Liver (tissue), 9 donors: Measurements from ENCODE around the gene PUSL1. TPM values are rescaled to one million over a fixed set of nuclear protein-coding genes. Genes with fewer than 3 reads are reported as not detected.

Source experiments
- DNase-seq: peaks from one replicate; pipeline ENCODE4 v3.0.0-alpha.2; 2017; ENCODE audit warnings: low spot score
- H3K27ac ChIP-seq, 2 donors: one replicate each; pipeline ENCODE4 v1.7.0; 2013; ENCODE audit warnings: inconsistent platforms in 2 of 2, low read length in 2 of 2, control low read depth in 1 of 2, low read depth in 1 of 2, mild to moderate bottlenecking in 1 of 2
- H3K27me3 ChIP-seq, 4 donors: one replicate each; pipeline versions ENCODE4 v1.6.1 to v1.7.0; 2013; ENCODE audit warnings: low read length in 3 of 4, inconsistent platforms in 1 of 4, mild to moderate bottlenecking in 1 of 4, moderate library complexity in 1 of 4; ENCODE audit not compliant: control insufficient read depth in 4 of 4, insufficient read depth in 4 of 4
- H3K36me3 ChIP-seq, 4 donors: one replicate each; pipeline versions ENCODE4 v1.6.1 to v1.7.0; 2013; ENCODE audit warnings: low read length in 3 of 4, mild to moderate bottlenecking in 3 of 4, low read depth in 1 of 4, moderate library complexity in 1 of 4; ENCODE audit not compliant: control insufficient read depth in 4 of 4, insufficient read depth in 3 of 4
- H3K4me1 ChIP-seq, 4 donors: one replicate each; pipeline versions ENCODE4 v1.6.1 to v1.7.0; 2013; ENCODE audit warnings: low read length in 3 of 4, mild to moderate bottlenecking in 3 of 4, moderate library complexity in 1 of 4; ENCODE audit not compliant: control insufficient read depth in 4 of 4, insufficient read depth in 4 of 4
- H3K4me3 ChIP-seq, 3 donors: one replicate each; pipeline versions ENCODE4 v1.6.1 to v1.7.0; 2013; ENCODE audit warnings: low read length in 3 of 3, control low read depth in 1 of 3, low read depth in 1 of 3, mild to moderate bottlenecking in 1 of 3
- H3K9ac ChIP-seq, 2 donors: one replicate each; pipeline ENCODE4 v1.7.0; 2013; ENCODE audit warnings: low read length in 2 of 2, mild to moderate bottlenecking in 2 of 2, moderate library complexity in 2 of 2, control low read depth in 1 of 2, low read depth in 1 of 2
- H3K9me3 ChIP-seq, 4 donors: one replicate each; pipeline versions ENCODE4 v1.6.1 to v1.7.0; 2013; ENCODE audit warnings: low read length in 3 of 4; ENCODE audit not compliant: control insufficient read depth in 4 of 4
- ATF3 ChIP-seq: IDR thresholded peaks from 2 replicates; pipeline ENCODE4 v1.6.1; 2016; ENCODE audit warnings: antibody characterized with exemption
- CTCF ChIP-seq: fragments of 150-350 bp; IDR thresholded peaks from 2 replicates; pipeline ENCODE4 v1.5.1; 2017; ENCODE audit warnings: improper control_type of control experiment, low read depth, low read length; ENCODE audit not compliant: missing input control
- EGR1 ChIP-seq, 2 donors: IDR thresholded peaks; 2 replicates each; pipeline ENCODE4 v1.6.1; 2016 to 2018; ENCODE audit warnings: antibody characterized with exemption in 2 of 2, low read depth in 2 of 2
- FOXA1 ChIP-seq: IDR thresholded peaks from 2 replicates; pipeline ENCODE4 v1.6.1; 2016; ENCODE audit warnings: antibody characterized with exemption
- FOXA2 ChIP-seq: IDR thresholded peaks from 2 replicates; pipeline ENCODE4 v1.6.1; 2016; ENCODE audit warnings: antibody characterized with exemption
- GABPA ChIP-seq, 2 donors: IDR thresholded peaks in 1 of 2; conservative IDR thresholded peaks in 1 of 2; 2 replicates each; pipeline ENCODE4 v1.6.1; 2016; ENCODE audit warnings: antibody characterized with exemption in 2 of 2, mild to moderate bottlenecking in 1 of 2, moderate library complexity in 1 of 2
- HNF4A ChIP-seq, 2 donors: conservative IDR thresholded peaks; 2 replicates each; pipeline ENCODE4 v1.6.1; 2016; ENCODE audit warnings: antibody characterized with exemption in 2 of 2, mild to moderate bottlenecking in 2 of 2
- HNF4G ChIP-seq: IDR thresholded peaks from 2 replicates; pipeline ENCODE4 v1.6.1; 2016; ENCODE audit warnings: antibody characterized with exemption
- JUND ChIP-seq, 2 donors: IDR thresholded peaks; 2 replicates each; pipeline ENCODE4 v1.6.1; 2016; ENCODE audit warnings: antibody characterized with exemption in 2 of 2
- NR2F2 ChIP-seq: IDR thresholded peaks from 2 replicates; pipeline ENCODE4 v1.6.1; 2016; ENCODE audit warnings: antibody characterized with exemption
- RAD21 ChIP-seq, 2 donors: IDR thresholded peaks; 2 replicates each; pipeline ENCODE4 v1.6.1; 2016; ENCODE audit warnings: antibody characterized with exemption in 2 of 2, mild to moderate bottlenecking in 2 of 2
- REST ChIP-seq: IDR thresholded peaks from 2 replicates; pipeline ENCODE4 v1.6.1; 2016; ENCODE audit warnings: antibody characterized with exemption, mild to moderate bottlenecking
- RXRA ChIP-seq, 2 donors: IDR thresholded peaks; 2 replicates each; pipeline ENCODE4 v1.6.1; 2017 to 2018; ENCODE audit warnings: antibody characterized with exemption in 2 of 2, mild to moderate bottlenecking in 1 of 2
- SP1 ChIP-seq: IDR thresholded peaks from 2 replicates; pipeline ENCODE4 v1.6.1; 2018; ENCODE audit warnings: antibody characterized with exemption, mild to moderate bottlenecking
- TAF1 ChIP-seq: conservative IDR thresholded peaks from 2 replicates; pipeline ENCODE4 v1.6.1; 2016; ENCODE audit warnings: antibody characterized with exemption, mild to moderate bottlenecking
- YY1 ChIP-seq: IDR thresholded peaks from 2 replicates; pipeline ENCODE4 v1.6.1; 2016; ENCODE audit warnings: antibody characterized with exemption, mild to moderate bottlenecking
- WGBS: extraction: QIAGEN DNeasy Blood & Tissue Kit; methylation state at CpG from one replicate; pipeline ENCODE4 v1.1.7; 2013; 5-methylcytosine and 5-hydroxymethylcytosine counted together
- polyA plus RNA-seq, 2 donors: library from polyadenylated mRNA; stranded (reverse) in 1 of 2; unstranded in 1 of 2; fragments of 200-250 nt in 1 of 2; fragments of >200 nt in 1 of 2; fragmentation: Nextera tagmentation in 1 of 2; extraction: Ambion mirVana in 1 of 2; gene quantifications; one replicate each; pipeline versions ENCODE4 v1.2.1 to v1.2.3, GENCODE V29; 2013 to 2015
- total RNA-seq, 2 donors: library from RNA; depleted of rRNA; stranded (reverse); fragments of >200 nt; gene quantifications; one replicate each; pipeline ENCODE4 v1.2.3, GENCODE V29; 2014
- TF ChIP-seq, protein P1 (sequence below): IDR thresholded peaks from 2 replicates; pipeline ENCODE4 v1.6.1; 2016; ENCODE audit warnings: antibody characterized with exemption
- TF ChIP-seq, protein P2 (sequence below): IDR thresholded peaks from 2 replicates; pipeline ENCODE4 v1.6.1; 2016; ENCODE audit warnings: antibody characterized with exemption
- donor health status: healthy.
- donor health status: healthy.
- donor health status: healthy.
- donor health status: healthy.
- donor health status: healthy.

PUSL1 gene
- total and polyA plus RNA-seq, 4 donors, result 9.3 to 14.9 (median 10.3) TPM

DNA sequence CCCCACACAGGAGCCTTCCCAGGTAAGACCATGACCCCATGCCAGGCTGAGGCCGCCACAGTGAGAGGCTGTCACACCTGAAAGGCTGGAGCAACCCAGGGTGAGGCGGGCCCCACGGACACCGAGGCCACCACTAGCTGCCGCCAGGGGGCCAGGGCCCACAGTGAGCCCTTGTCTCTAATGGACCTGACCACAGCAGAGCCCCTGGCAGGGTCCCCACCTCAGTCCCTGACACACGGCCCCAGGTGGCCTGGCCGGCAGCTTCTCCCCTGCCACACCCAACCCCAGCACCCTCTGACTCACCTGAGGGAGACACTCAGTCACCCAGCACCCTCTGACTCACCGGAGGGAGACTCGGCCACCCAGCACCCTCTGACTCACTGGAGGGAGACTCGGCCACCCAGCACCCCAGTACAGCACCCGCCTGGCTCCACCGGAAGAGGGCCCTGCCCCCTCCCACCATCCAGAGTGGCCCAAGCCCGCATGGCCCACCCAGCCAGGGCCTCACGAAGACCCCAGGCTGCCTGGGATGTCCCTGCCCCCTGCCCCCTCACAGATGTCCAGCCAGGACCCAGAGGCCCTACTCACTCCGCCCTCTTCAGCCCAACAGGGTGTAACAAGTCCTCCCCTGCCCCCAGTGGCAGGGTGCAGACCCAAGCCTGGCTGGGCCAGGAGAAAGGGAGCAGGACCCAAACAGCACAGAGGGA lies 36.4 kb downstream of the PUSL1 start:
- Histone ChIP-seq H3K9me3 (no peaks in the 10 kb centered on the region), H3K4me3 (no peak overlapping the region), H3K27me3 (no peaks in the 10 kb centered on the region), H3K36me3 (peaks cover 0 to 18% (median 4%) of the 10 kb centered on the region in 4 donors), H3K9ac (peak overlapping the region in 1 of 2 donors; percentile 60), H3K4me1 (peaks cover 34 to 58% (median 53%) of the 10 kb centered on the region in 4 donors), H3K27ac (peak overlapping the region; percentile 15 to 67)
- TF ChIP-seq CTCF, result peak; percentile 30
- no peak for TF ChIP-seq RXRA (IDR thresholded peaks at IDR 0.05)
- no peak for TF ChIP-seq FOXA1
- 70% methylated on average over 15 of the region's 15 CpGs for WGBS
- no peak for DNase-seq

GRCh38 chr1:1345384-1345783 lies 37.0 kb downstream of the PUSL1 start:
- no peaks in the 10 kb centered on the region for H3K27me3 ChIP-seq
- WGBS, result 83% methylated on average over 16 of the region's 16 CpGs
- H3K4me3 ChIP-seq, result no peak overlapping the region
- peak overlapping the region in 1 of 2 donors; percentile 56 for H3K9ac ChIP-seq
- peaks cover 34 to 58% (median 53%) of the 10 kb centered on the region in 4 donors for H3K4me1 ChIP-seq
- no peak for DNase-seq
- H3K9me3 ChIP-seq, result no peaks in the 10 kb centered on the region
- no peak for TF ChIP-seq FOXA1
- TF ChIP-seq, protein P1, sequence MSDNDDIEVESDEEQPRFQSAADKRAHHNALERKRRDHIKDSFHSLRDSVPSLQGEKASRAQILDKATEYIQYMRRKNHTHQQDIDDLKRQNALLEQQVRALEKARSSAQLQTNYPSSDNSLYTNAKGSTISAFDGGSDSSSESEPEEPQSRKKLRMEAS, result no peak
- no peak for TF ChIP-seq REST
- TF ChIP-seq RAD21 (IDR thresholded peaks at IDR 0.05), result no peak
- no peak for TF ChIP-seq ATF3
- no peak for TF ChIP-seq GABPA (IDR thresholded peaks at IDR 0.05 in 1 of 2, conservative IDR thresholded peaks at IDR 0.05 in 1 of 2)
- no peak for TF ChIP-seq YY1
- TF ChIP-seq HNF4G, result no peak
- no peak for TF ChIP-seq FOXA2
- TF ChIP-seq, protein P2, sequence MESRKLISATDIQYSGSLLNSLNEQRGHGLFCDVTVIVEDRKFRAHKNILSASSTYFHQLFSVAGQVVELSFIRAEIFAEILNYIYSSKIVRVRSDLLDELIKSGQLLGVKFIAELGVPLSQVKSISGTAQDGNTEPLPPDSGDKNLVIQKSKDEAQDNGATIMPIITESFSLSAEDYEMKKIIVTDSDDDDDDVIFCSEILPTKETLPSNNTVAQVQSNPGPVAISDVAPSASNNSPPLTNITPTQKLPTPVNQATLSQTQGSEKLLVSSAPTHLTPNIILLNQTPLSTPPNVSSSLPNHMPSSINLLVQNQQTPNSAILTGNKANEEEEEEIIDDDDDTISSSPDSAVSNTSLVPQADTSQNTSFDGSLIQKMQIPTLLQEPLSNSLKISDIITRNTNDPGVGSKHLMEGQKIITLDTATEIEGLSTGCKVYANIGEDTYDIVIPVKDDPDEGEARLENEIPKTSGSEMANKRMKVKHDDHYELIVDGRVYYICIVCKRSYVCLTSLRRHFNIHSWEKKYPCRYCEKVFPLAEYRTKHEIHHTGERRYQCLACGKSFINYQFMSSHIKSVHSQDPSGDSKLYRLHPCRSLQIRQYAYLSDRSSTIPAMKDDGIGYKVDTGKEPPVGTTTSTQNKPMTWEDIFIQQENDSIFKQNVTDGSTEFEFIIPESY, result no peak
- no peak for TF ChIP-seq SP1
- TF ChIP-seq TAF1, result no peak
- TF ChIP-seq EGR1 (IDR thresholded peaks at IDR 0.05; ENCODE audit: low read depth in 2 of 2), result no peak
- no peak for TF ChIP-seq NR2F2
- TF ChIP-seq JUND (IDR thresholded peaks at IDR 0.05), result no peak
- TF ChIP-seq HNF4A (conservative IDR thresholded peaks at IDR 0.05), result no peak
- peak overlapping the region; percentile 15 to 67 for H3K27ac ChIP-seq
- peaks cover 0 to 12% (median 4%) of the 10 kb centered on the region in 4 donors for H3K36me3 ChIP-seq
